ENCODE measurements around the gene ZNF598.

Gene ZNF598

GRCh38 chr16:2023092-2024031 lies 13.7 kb upstream of the ZNF598 start:
- Histone ChIP-seq H3K4me3 (ENCODE audit: low read depth, low read length) (peak overlapping the region; percentile 13), H3K9me3 (ENCODE audit: control insufficient read depth, insufficient read depth, low read depth, low read length) (no peaks in the 10 kb centered on the region), H3K27ac (ENCODE audit: extremely low read depth, low read depth, low read length) (no peak overlapping the region), H3K36me3 (ENCODE audit: control insufficient read depth in 2 of 2, insufficient read depth in 1 of 2, low read length in 2 of 2) (no peaks in the 10 kb centered on the region), H3K4me1 (ENCODE audit: control insufficient read depth, insufficient read depth, low read length) (peaks cover 3% of the 10 kb centered on the region; the same call in 1 of the 2 replicates)
- ChIA-PET CTCF (interaction anchor here (0.6 to 3.9 kb wide), 15 partner anchors 10 to 186 kb away, joined by 3 to 35 read pairs (median 5); partner anchors contain the start of genes NTHL1, TRAF7 and TSC2), POLR2A (interaction anchor here (0.6 to 3.2 kb wide), 8 partner anchors 10 to 245 kb away, joined by 4 to 18 read pairs (median 6); partner anchors contain the start of genes PGP and TRAF7)
- TF ChIP-seq ZNF324 (tag by site-specific recombination; IDR thresholded peaks at IDR 0.05) = peak; percentile 27; the same call in 1 of the 2 replicates
- TF ChIP-seq KLF8 (tag by site-specific recombination; IDR thresholded peaks at IDR 0.05) = peak; percentile 87; the same call in 1 of the 2 replicates
- 0 out of 2 replicates have a peak, but pooled peaks have one; percentile 23 for TF ChIP-seq PRDM10 (tag by site-specific recombination; IDR thresholded peaks at IDR 0.05)
- TF ChIP-seq ATF2 (tag by site-specific recombination; IDR thresholded peaks at IDR 0.05; ENCODE audit: low read depth) = no peak
- peak; percentile 69; the same call in 1 of the 2 replicates for TF ChIP-seq KLF17 (tag by site-specific recombination; IDR thresholded peaks at IDR 0.05)
- peak; percentile 84 for TF ChIP-seq SP2 (tag by site-specific recombination; IDR thresholded peaks at IDR 0.05)
- TF ChIP-seq ZFP37 (tag by site-specific recombination; IDR thresholded peaks at IDR 0.05) = 0 out of 2 replicates have a peak, but pooled peaks have one; percentile 18
- peak; percentile 66; the same call in 1 of the 2 replicates for TF ChIP-seq ZSCAN30 (tag by site-specific recombination; IDR thresholded peaks at IDR 0.05)
- TF ChIP-seq ZNF544 (tag by site-specific recombination; IDR thresholded peaks at IDR 0.05) = no peak
- TF ChIP-seq MZF1 (tag by site-specific recombination; IDR thresholded peaks at IDR 0.05; ENCODE audit: borderline replicate concordance) = no peak
- peak; percentile 31; the same call in 1 of the 2 replicates for TF ChIP-seq YY1 (tag by site-specific recombination; IDR thresholded peaks at IDR 0.05)
- TF ChIP-seq ZIC2 (tag by site-specific recombination; IDR thresholded peaks at IDR 0.05) = peak; percentile 51
- TF ChIP-seq ZNF341 (tag by site-specific recombination; IDR thresholded peaks at IDR 0.05; ENCODE audit: low read depth) = 0 out of 2 replicates have a peak, but pooled peaks have one; percentile 8
- TF ChIP-seq ZNF677 (tag by site-specific recombination; IDR thresholded peaks at IDR 0.05) = no peak
- peak; percentile 57 for TF ChIP-seq GLIS1 (tag by site-specific recombination; IDR thresholded peaks at IDR 0.05)
- TF ChIP-seq ZNF26 (tag by site-specific recombination; IDR thresholded peaks at IDR 0.05) = no peak
- TF ChIP-seq ZNF654 (tag by site-specific recombination; IDR thresholded peaks at IDR 0.05; ENCODE audit: low read depth) = peak; percentile 49
- TF ChIP-seq PATZ1 (tag by site-specific recombination; IDR thresholded peaks at IDR 0.05) = peak; percentile 64; the same call in 1 of the 2 replicates
- no peak for TF ChIP-seq ZNF114 (tag by site-specific recombination; IDR thresholded peaks at IDR 0.05)
- TF ChIP-seq ZNF692 (tag by site-specific recombination; IDR thresholded peaks at IDR 0.05) = peak; percentile 50
- no peak for TF ChIP-seq YY2 (tag by site-specific recombination; IDR thresholded peaks at IDR 0.05)
- peak; percentile 68 for TF ChIP-seq KLF1 (tag by site-specific recombination; IDR thresholded peaks at IDR 0.05)
- TF ChIP-seq ZNF335 (tag by site-specific recombination; conservative IDR thresholded peaks at IDR 0.05) = peak; percentile 98
